Large intestine (tissue), 3 donors: ENCODE results near the gene FAM83G. TPM values are rescaled to one million over a fixed set of nuclear protein-coding genes. Genes with fewer than 3 reads are reported as not detected.
"Not testable (repeated sequence)": the region's sequence is repeated elsewhere in the genome, so short reads cannot be mapped to it uniquely, and the experiment has no call there.

Experiments
- DNase-seq, 2 donors: peaks; one replicate each; pipeline versions ENCODE4 v3.0.0 to v3.0.0-alpha.2; 2013
- H3K27ac ChIP-seq: one replicate; pipeline ENCODE4 v1.5.1; 2013; ENCODE audit warnings: low read length
- H3K27me3 ChIP-seq: 2 replicates; pipeline ENCODE4 v1.6.1; 2013; ENCODE audit warnings: low read length; ENCODE audit not compliant: control insufficient read depth, insufficient read depth
- H3K36me3 ChIP-seq: 2 replicates; pipeline ENCODE4 v1.6.1; 2013; ENCODE audit warnings: low read length; ENCODE audit not compliant: control insufficient read depth, insufficient read depth
- H3K4me1 ChIP-seq: one replicate; pipeline ENCODE4 v1.6.1; 2013; ENCODE audit warnings: low read length; ENCODE audit not compliant: control insufficient read depth, insufficient read depth
- H3K4me3 ChIP-seq: one replicate; pipeline ENCODE4 v1.5.1; 2013; ENCODE audit warnings: low read length
- H3K9me3 ChIP-seq: one replicate; pipeline ENCODE4 v1.6.1; 2013; ENCODE audit warnings: mild to moderate bottlenecking, low read depth, low read length, moderate library complexity; ENCODE audit not compliant: control insufficient read depth
- WGBS: methylation state at CpG from one replicate; pipeline ENCODE4 v1.1.5; 2013; ENCODE audit warnings: low lambda C conversion rate; ENCODE audit not compliant: insufficient coverage; 5-methylcytosine and 5-hydroxymethylcytosine counted together
- polyA plus RNA-seq: library from polyadenylated mRNA; unstranded; fragments of 120-200 nt; gene quantifications from one replicate; pipeline ENCODE4 v1.2.1, GENCODE V29; 2013

FAM83G gene
- polyA plus RNA-seq, 1 donor, result 35.6 TPM

DNA sequence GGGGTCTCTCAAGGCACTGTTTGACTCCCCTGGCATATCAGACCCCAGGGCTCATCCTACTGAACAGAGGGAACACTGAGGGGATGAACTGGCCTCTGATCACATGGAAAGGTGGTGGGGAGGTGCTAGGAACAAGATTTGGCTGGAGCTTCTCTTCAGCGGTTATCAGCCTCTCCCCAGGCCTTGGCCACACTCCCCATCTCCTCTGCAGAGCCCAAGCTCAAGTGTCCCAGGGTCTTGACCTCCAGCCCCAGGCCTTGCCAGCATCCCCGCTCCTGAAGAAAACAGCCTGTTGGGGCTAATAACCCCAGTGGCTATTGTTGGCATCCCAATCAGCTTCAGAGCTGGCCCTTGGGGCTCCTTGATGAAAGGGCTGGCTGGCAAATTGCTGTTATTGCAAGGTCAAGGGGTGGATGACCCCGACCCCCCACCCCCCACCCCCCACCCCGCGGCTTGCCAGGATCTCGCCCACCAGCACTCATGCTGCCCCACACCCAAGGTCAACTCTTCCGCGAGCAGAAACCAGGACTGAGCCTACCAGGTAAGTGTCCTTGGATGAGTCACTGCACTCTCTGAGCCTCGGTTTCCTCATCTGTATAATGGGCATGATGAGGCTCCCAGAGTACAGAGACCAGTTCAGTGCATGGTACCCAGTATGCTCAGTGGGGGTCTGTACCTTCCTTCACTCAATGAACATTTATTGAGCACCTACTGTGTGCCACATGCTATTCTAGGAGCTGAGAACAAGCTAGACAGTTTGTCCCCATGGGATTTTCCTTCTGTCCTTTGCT is 18.8 kb upstream of the FAM83G start:
- WGBS, result no CpG with 5 or more reads among the region's 9 CpGs
- no peak for DNase-seq
- H3K36me3 ChIP-seq, result no peaks in the 10 kb centered on the region
- no peaks in the 10 kb centered on the region for H3K27me3 ChIP-seq
- H3K27ac ChIP-seq, result no peak overlapping the region
- no peaks in the 10 kb centered on the region for H3K9me3 ChIP-seq
- H3K4me3 ChIP-seq, result no peak overlapping the region
- H3K4me1 ChIP-seq, result no peaks in the 10 kb centered on the region

DNA sequence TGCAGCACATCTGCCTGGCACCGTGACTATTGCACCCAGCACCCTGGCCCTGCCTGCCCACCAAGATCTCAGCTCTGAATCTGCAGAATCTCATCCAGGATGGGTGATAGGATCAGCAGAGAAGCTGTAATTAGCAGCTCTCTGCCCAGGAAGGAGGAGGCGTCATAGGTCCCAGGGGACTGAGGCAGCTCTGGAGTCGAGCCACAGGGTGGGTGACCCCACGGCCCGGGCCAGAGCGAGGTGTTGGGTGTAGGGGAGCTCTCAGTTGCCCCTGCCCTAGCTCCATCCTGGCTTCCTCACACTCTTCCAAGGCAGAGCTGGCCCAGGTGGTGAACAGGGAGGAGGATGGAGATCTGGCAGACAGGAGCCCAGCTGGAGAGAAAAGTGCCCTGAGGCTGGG is 18.2 kb upstream of the FAM83G start:
- Histone ChIP-seq H3K36me3 (no peaks in the 10 kb centered on the region), H3K27me3 (no peaks in the 10 kb centered on the region), H3K27ac (no peak overlapping the region)

GRCh38 chr17:19022128-19022527 is 17.6 kb upstream of the FAM83G start:
- H3K4me3 ChIP-seq, result no peak overlapping the region
- H3K4me1 ChIP-seq, result no peaks in the 10 kb centered on the region
- H3K27me3 ChIP-seq, result no peaks in the 10 kb centered on the region
- no peak for DNase-seq
- H3K9me3 ChIP-seq, result no peaks in the 10 kb centered on the region
- H3K36me3 ChIP-seq, result no peaks in the 10 kb centered on the region
- H3K27ac ChIP-seq, result no peak overlapping the region
- no CpG with 5 or more reads among the region's 5 CpGs for WGBS

More for the DNA sequence above, 18.2 kb upstream of the FAM83G start:
- no peak overlapping the region for H3K4me3 ChIP-seq
- no peaks in the 10 kb centered on the region for H3K9me3 ChIP-seq
- no peaks in the 10 kb centered on the region for H3K4me1 ChIP-seq
- WGBS, result no CpG with 5 or more reads among the region's 6 CpGs
- no peak for DNase-seq

DNA sequence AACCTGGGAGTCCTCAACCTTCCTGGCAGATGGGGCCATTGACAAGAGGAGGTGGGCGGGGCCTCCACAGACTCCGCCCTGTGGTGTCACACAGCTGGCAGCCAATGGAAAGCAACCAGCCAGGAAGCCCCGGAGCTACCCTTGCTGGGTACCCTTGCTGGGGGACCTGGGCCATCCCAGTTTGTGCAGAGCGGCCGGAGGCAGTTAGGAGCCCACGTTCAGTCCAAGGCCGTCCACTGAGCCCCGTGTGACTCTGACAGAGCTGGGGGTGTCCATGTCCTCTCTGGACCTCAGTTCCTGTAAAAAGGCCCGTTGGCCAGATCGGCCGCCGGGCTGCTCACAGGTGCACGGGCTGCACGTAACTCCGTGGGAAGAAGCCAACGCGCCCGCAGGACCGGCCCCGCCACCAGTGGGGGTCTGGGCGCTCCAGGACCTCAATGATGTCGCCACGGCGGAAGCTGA is 17.1 kb upstream of the FAM83G start:
- no peak overlapping the region for H3K4me3 ChIP-seq
- no peak for DNase-seq
- no peaks in the 10 kb centered on the region for H3K4me1 ChIP-seq
- H3K27me3 ChIP-seq, result no peaks in the 10 kb centered on the region
- no peaks in the 10 kb centered on the region for H3K36me3 ChIP-seq
- H3K9me3 ChIP-seq, result no peaks in the 10 kb centered on the region
- no CpG with 5 or more reads among the region's 24 CpGs for WGBS
- no peak overlapping the region for H3K27ac ChIP-seq

DNA sequence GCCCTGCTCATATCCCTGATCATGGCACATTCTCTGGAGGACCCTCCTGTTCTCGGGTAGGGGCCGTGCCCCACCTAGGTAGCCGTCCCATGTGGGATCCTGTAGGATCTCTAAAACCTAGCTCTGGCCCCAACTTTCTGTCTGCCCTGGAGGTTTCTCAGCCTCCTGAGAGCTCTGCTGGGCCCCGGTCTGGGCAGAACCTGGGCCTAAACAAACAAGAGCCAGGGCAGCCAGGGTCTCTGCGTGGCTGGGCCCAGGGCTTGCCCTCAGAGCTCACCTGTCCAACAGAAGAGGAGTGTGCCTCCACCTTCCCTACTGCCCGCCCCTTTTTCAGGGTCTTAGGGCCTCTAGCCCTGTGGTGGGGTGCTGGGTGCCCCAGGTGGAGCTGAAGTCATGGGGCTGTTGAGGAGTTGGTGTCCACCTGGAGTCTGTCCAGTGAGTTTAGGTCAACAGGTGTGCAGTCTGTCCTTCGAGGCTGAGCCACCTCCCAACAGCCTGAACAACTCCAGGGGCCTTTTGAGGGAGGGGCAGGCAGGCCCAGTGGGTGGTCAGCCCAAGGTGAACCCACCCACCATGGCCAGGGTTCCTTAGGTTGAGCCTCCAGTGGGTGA is 16.6 kb upstream of the FAM83G start:
- not testable (repeated sequence) for DNase-seq, H3K36me3 ChIP-seq, H3K9me3 ChIP-seq, H3K4me3 ChIP-seq, H3K27ac ChIP-seq, H3K27me3 ChIP-seq, H3K4me1 ChIP-seq
- no CpG with 5 or more reads among the region's 7 CpGs for WGBS

GRCh38 chr17:19020016-19020415 is 15.5 kb upstream of the FAM83G start:
- H3K9me3 ChIP-seq, result no peaks in the 10 kb centered on the region
- no peak for DNase-seq
- no CpG with 5 or more reads among the region's 3 CpGs for WGBS
- H3K27me3 ChIP-seq, result no peaks in the 10 kb centered on the region
- H3K27ac ChIP-seq, result no peak overlapping the region
- H3K4me1 ChIP-seq, result no peaks in the 10 kb centered on the region
- H3K4me3 ChIP-seq, result no peak overlapping the region
- H3K36me3 ChIP-seq, result no peaks in the 10 kb centered on the region

- H3K4me1 ChIP-seq, result no peaks in the 10 kb centered on the region
- WGBS, result no CpG with 5 or more reads among the region's 27 CpGs
- H3K36me3 ChIP-seq, result no peaks in the 10 kb centered on the region
- DNase-seq, result no peak
- no peak overlapping the region for H3K27ac ChIP-seq
- no peaks in the 10 kb centered on the region for H3K9me3 ChIP-seq
- no peak overlapping the region for H3K4me3 ChIP-seq
- H3K27me3 ChIP-seq, result no peaks in the 10 kb centered on the region
These were observed 14.7 kb upstream of the FAM83G start for GRCh38 chr17:19019041-19019941.

GRCh38 chr17:19018600-19018950 is 14.0 kb upstream of the FAM83G start:
- DNase-seq, result no peak
- no CpG with 5 or more reads among the region's 6 CpGs for WGBS
- H3K4me1 ChIP-seq, result no peaks in the 10 kb centered on the region
- no peaks in the 10 kb centered on the region for H3K27me3 ChIP-seq
- H3K9me3 ChIP-seq, result no peaks in the 10 kb centered on the region
- no peak overlapping the region for H3K27ac ChIP-seq
- no peaks in the 10 kb centered on the region for H3K36me3 ChIP-seq
- no peak overlapping the region for H3K4me3 ChIP-seq

DNA sequence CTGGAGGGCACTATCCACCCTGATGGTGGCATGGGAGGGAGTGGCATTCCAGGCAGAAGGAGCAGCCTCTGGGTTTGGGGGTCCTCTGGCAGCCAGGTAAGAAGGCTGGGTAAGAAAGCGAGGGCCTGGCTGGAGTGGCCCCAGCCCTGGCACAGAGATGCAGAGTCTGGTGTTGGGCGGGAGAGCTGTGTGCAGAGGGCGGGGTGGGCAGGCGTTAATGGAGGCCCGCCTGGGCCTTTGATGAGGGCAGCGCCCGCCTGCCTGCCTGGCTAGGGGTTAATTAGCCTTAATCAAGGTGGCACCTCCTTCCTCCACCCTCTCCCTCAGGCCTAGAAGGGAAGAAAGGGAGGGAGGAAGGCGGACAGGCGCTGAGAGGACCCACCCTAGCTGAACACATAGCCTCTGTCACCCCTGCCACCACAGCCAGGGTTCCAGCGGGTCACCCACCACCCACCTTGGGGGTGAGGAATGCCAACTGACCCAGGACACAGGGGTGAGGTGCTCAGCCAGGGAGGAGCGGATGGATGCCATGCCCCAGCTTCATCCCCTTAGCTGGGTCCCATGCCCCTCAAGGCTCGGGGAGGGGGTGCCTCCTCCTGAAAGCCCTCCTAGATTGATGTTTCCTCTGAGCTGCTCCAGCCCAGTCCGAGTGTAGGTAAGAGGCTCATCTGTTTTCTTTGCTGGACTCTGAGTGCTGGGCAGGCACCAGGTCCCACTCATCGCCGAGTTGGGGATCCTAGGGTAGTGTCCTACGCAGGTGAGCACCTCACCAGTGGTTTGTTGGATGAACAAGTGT is 13.4 kb upstream of the FAM83G start:
- no peak for DNase-seq
- H3K4me3 ChIP-seq, result no peak overlapping the region
- H3K27ac ChIP-seq, result no peak overlapping the region
- no peaks in the 10 kb centered on the region for H3K4me1 ChIP-seq
- no peaks in the 10 kb centered on the region for H3K27me3 ChIP-seq
- no CpG with 5 or more reads among the region's 16 CpGs for WGBS
- no peaks in the 10 kb centered on the region for H3K9me3 ChIP-seq
- H3K36me3 ChIP-seq, result no peaks in the 10 kb centered on the region

- WGBS, result no CpG with 5 or more reads among the region's 12 CpGs
- Histone ChIP-seq H3K27ac (no peak overlapping the region), H3K9me3 (no peaks in the 10 kb centered on the region), H3K4me1 (no peaks in the 10 kb centered on the region), H3K36me3 (no peaks in the 10 kb centered on the region), H3K27me3 (no peaks in the 10 kb centered on the region), H3K4me3 (no peak overlapping the region)
- no peak for DNase-seq
These were observed 12.8 kb upstream of the FAM83G start for GRCh38 chr17:19017401-19017800.
